PC-9 (cell line): Measurements from ENCODE around the gene SLC25A42. TPM values are rescaled to one million over a fixed set of nuclear protein-coding genes. Genes with fewer than 3 reads are reported as not detected.

Experiments
- BruUV-seq: library from RNA; stranded (reverse); fragments of 400-500 nt; replicated peaks from 2 replicates; lab custom pipeline; 2021; lab: Mats Ljungman, UMichigan
- CTCF ChIA-PET: fragments of 300-600 bp; sonication (Branson Sonifier 250); formaldehyde crosslinking; loops from one replicate; lab custom pipeline; 2022; ENCODE audit warnings: antibody characterized with exemption; lab: Charles Lee
- POLR2A ChIA-PET: fragments of 300-600 bp; sonication (Branson Sonifier 250); formaldehyde crosslinking; loops from one replicate; lab custom pipeline; 2022; ENCODE audit warnings: antibody characterized with exemption; ENCODE audit not compliant: unreplicated experiment; lab: Charles Lee
- DNase-seq, 2 experiments: peaks; one replicate each; pipeline versions ENCODE4 v3.0.0 to v3.0.0-alpha.2; 2015 to 2022; ENCODE audit warnings: mixed read lengths in 1 of 2
- H2AFZ ChIP-seq: fragments of 200-600 bp; sonication (generic); 2 replicates; pipeline ENCODE4 v1.8.1; 2017; ENCODE audit warnings: antibody characterized with exemption
- H3F3A ChIP-seq: fragments of 200-600 bp; sonication (generic); 2 replicates; pipeline ENCODE4 v1.8.1; 2017; ENCODE audit warnings: antibody characterized with exemption, mild to moderate bottlenecking, low read depth; ENCODE audit not compliant: insufficient read depth
- H3K27ac ChIP-seq: fragments of 200-600 bp; sonication (generic); 2 replicates; pipeline ENCODE4 v1.6.1; 2016; ENCODE audit warnings: mixed run types
- H3K27me3 ChIP-seq: fragments of 200-600 bp; sonication (generic); 2 replicates; pipeline ENCODE4 v1.6.1; 2016; ENCODE audit warnings: low read depth, mixed run types; ENCODE audit not compliant: insufficient read depth
- H3K36me3 ChIP-seq: fragments of 200-600 bp; sonication (generic); 2 replicates; pipeline ENCODE4 v1.6.1; 2016; ENCODE audit warnings: low read depth, mixed run types
- H3K4me1 ChIP-seq: fragments of 200-600 bp; sonication (generic); replicated peaks from 2 replicates; pipeline ENCODE4 v1.6.1; 2016; ENCODE audit warnings: mixed run types; ENCODE audit not compliant: insufficient read depth
- H3K4me2 ChIP-seq: fragments of 200-600 bp; sonication (generic); 2 replicates; pipeline ENCODE4 v1.6.1; 2017; ENCODE audit warnings: mixed run types
- H3K4me3 ChIP-seq: fragments of 200-600 bp; sonication (generic); 2 replicates; pipeline ENCODE4 v1.6.1; 2016; ENCODE audit warnings: mixed run types
- H3K79me2 ChIP-seq: fragments of 200-600 bp; sonication (generic); 2 replicates; pipeline ENCODE4 v1.6.1; 2017; ENCODE audit warnings: low read depth, mixed run types
- H3K9me2 ChIP-seq: fragments of 200-600 bp; sonication (generic); 2 replicates; pipeline ENCODE4 v1.8.1; 2017; ENCODE audit warnings: mild to moderate bottlenecking; ENCODE audit not compliant: insufficient read depth
- H3K9me3 ChIP-seq: fragments of 200-600 bp; sonication (generic); 2 replicates; pipeline ENCODE4 v1.8.1; 2016; ENCODE audit warnings: low read depth; ENCODE audit not compliant: insufficient read depth
- H4K20me1 ChIP-seq: fragments of 200-600 bp; sonication (generic); 2 replicates; pipeline ENCODE4 v1.8.1; 2017; ENCODE audit not compliant: insufficient read depth
- CTCF ChIP-seq: fragments of 200-600 bp; sonication (generic); conservative IDR thresholded peaks from 2 replicates; pipeline ENCODE4 v1.6.1; 2017; ENCODE audit warnings: mixed run types, antibody characterized with exemption, mild to moderate bottlenecking, moderate library complexity
- EZH2 ChIP-seq: fragments of 200-600 bp; sonication (generic); IDR thresholded peaks from 2 replicates; pipeline ENCODE4 v1.8.0; 2017; ENCODE audit warnings: antibody characterized with exemption, low read depth
- intact Hi-C: fragments of 100-400 bp; cut with micrococcal nuclease; formaldehyde crosslinking; loops from one replicate; pipeline ENCODE4 v1.10.0; 2022; ENCODE audit not compliant: unreplicated experiment
- total RNA-seq: library from RNA; stranded (reverse); gene quantifications from 2 replicates; pipeline ENCODE4 v1.2.3, GENCODE V29; 2021

The SLC25A42 gene
- total RNA-seq, 1 experiment from 2014 or later: 6.9 TPM

DNA sequence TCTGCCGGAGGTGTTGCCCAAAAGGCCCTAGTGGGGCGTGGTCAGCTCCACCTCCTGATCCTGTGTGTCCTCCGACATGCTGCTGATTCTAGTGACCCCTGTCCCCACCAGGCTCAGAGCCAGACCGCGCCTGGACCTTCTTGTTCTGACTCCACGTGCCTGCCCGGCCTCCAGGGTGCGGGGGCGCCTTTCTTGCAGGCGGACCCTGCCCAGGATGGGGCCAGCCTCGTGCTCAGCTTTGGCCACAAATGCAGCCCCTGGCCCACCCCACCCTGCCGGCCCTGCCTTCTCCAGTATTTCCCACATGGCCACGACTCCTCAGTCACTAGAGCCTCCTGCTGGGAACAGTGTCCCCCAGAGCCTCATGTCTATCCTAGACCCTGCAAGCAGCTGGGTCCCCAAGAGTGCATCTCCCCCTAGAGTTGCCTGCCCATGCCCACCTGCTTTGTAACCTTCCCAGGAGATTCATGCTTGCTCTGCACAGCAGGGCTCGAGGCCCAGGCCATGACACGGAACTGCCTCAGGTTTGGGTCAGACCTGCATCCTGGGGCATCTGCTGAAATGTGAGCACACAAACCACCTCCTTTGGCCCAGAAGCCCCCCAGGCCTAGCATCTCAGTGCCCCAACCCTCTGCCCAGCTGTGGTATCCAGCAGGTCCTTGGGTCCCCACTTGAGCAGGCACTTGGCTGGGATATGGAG lies 47.5 kb downstream of the SLC25A42 start:
- ChIA-PET POLR2A (no interaction called here), CTCF (no interaction called here)
- Histone ChIP-seq H2AFZ (no peak overlapping the region), H3K9me2 (no peaks in the 10 kb centered on the region), H3K4me2 (no peak overlapping the region), H3F3A (0 out of 2 replicates have a peak, but pooled peaks cover 8% of the 10 kb centered on the region), H3K36me3 (no peaks in the 10 kb centered on the region), H4K20me1 (no peaks in the 10 kb centered on the region), H3K27ac (no peak overlapping the region), H3K79me2 (no peaks in the 10 kb centered on the region), H3K9me3 (no peaks in the 10 kb centered on the region), H3K27me3 (no peaks in the 10 kb centered on the region), H3K4me3 (no peak overlapping the region), H3K4me1 (no peaks in the 10 kb centered on the region)
- TF ChIP-seq CTCF (no peak), EZH2 (no peak)
- no peak for DNase-seq
- BruUV-seq: no TSS peak
- intact Hi-C loops: no loop called here

DNA sequence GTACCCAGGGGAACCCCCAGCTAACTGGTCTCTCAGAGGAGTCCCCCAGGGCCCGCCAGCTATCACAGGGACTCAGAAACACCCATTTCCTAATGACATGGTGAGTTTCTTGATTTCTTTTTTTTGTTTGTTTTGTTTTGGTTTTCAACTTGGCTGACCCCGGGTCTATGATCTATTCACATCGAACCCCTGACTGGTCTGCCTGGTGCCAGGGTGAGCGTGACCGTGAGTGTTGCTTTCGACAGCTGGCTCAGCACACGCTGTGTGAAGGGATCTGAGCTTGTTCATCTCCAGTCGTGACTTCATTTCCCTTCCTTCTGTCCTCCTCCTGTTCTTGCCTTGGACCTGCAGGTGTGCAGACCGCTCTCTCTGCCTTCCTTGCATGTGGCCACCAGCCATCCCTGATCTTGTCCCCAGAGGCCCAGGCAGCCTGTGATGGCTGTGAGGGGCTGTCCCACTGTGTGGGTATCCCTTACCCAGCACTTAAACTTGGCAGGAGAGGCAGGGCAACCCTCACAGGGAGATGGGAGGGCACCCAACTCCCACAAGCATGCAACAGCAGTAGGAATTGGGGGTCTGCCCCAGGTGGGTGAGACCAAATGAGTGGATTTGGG lies 48.3 kb downstream of the SLC25A42 start:
- no peaks in the 10 kb centered on the region for H3K27me3 ChIP-seq
- H3K4me2 ChIP-seq: no peak overlapping the region
- no peaks in the 10 kb centered on the region for H3K36me3 ChIP-seq
- POLR2A ChIA-PET: no interaction called here
- no peaks in the 10 kb centered on the region for H4K20me1 ChIP-seq
- intact Hi-C loops: no loop called here
- DNase-seq: no peak
- no peak for TF ChIP-seq EZH2
- TF ChIP-seq CTCF: no peak
- no peaks in the 10 kb centered on the region for H3K9me3 ChIP-seq
- no peaks in the 10 kb centered on the region for H3K9me2 ChIP-seq
- CTCF ChIA-PET: interaction anchor here (0.5 kb wide), 1 partner anchor 11 kb away, joined by 4 read pairs; no protein-coding TSS in a partner anchor
- no peak overlapping the region for H3K27ac ChIP-seq
- H3K79me2 ChIP-seq: no peaks in the 10 kb centered on the region
- H3F3A ChIP-seq: peaks cover 11% of the 10 kb centered on the region; the same call in 1 of the 2 replicates
- no peak overlapping the region for H3K4me3 ChIP-seq
- no TSS peak for BruUV-seq
- H3K4me1 ChIP-seq: no peaks in the 10 kb centered on the region
- no peak overlapping the region for H2AFZ ChIP-seq

DNA sequence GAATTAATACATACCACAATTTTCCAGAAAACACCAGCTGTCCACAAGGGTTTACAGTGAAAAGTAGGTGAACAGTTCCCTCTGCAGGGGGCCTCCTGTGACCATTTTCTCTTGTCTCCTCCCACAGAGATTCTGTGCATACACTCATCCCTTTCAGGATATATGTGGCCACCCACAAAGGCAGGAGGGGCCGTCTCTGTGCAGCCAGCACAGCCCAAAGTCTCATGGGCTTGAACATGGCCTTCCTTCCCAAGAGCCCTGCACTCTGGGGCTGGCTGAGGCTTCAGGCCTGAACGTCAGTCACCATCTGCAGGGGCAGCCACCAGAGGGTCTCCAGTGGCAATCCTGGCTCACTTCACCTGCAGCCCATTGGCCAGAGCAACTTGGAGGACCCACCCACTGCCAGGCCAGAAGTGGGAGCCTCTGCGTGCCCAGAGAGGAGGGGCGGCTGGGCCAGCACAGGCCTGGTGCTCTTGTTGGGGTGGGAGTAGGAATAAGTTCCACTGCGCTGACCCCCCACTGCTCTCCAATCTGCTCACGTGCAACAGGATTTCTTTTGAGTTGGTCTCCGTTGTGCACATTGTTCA lies 49.3 kb downstream of the SLC25A42 start:
- no peaks in the 10 kb centered on the region for H3K27me3 ChIP-seq
- no peak for TF ChIP-seq EZH2
- peak; percentile 40 for TF ChIP-seq CTCF
- H3F3A ChIP-seq: peaks cover 14% of the 10 kb centered on the region; the same call in 1 of the 2 replicates
- no peaks in the 10 kb centered on the region for H3K36me3 ChIP-seq
- H3K4me3 ChIP-seq: no peak overlapping the region
- no TSS peak for BruUV-seq
- peak in 1 of 2 experiments; percentile 46 for DNase-seq
- H3K9me2 ChIP-seq: no peaks in the 10 kb centered on the region
- no peaks in the 10 kb centered on the region for H3K4me1 ChIP-seq
- POLR2A ChIA-PET: no interaction called here
- H3K4me2 ChIP-seq: no peak overlapping the region
- intact Hi-C loops: no loop called here
- CTCF ChIA-PET: no interaction called here
- H3K27ac ChIP-seq: no peak overlapping the region
- no peaks in the 10 kb centered on the region for H3K9me3 ChIP-seq
- no peak overlapping the region for H2AFZ ChIP-seq
- no peaks in the 10 kb centered on the region for H4K20me1 ChIP-seq
- no peaks in the 10 kb centered on the region for H3K79me2 ChIP-seq
